SJSA1 (cell line): ENCODE data around the gene FLT3. TPM values are rescaled to one million over a fixed set of nuclear protein-coding genes. Genes with fewer than 3 reads are reported as not detected.
A peak's percentile ranks its signal among the peaks of the same experiment; 100 is the strongest.
"Not testable (repeated sequence)": the region's sequence is repeated elsewhere in the genome, so short reads cannot be mapped to it uniquely, and the experiment has no call there.

Source experiments
- DNase-seq, 2 experiments: peaks; one replicate each; pipeline ENCODE4 v3.0.0-alpha.2; 2015 to 2020; ENCODE audit warnings: low spot score in 2 of 2, low read depth in 1 of 2
- H3K27ac ChIP-seq: fragments of 250-450 bp; sonication (Bioruptor Pico); 2 replicates; pipeline ENCODE4 v1.5.1; 2020; ENCODE audit warnings: mild to moderate bottlenecking, moderate library complexity
- H3K27me3 ChIP-seq: fragments of 250-450 bp; sonication (Bioruptor Pico); replicated peaks from 2 replicates; pipeline ENCODE4 v1.5.1; 2020; ENCODE audit warnings: mild to moderate bottlenecking, moderate library complexity
- H3K36me3 ChIP-seq: fragments of 250-450 bp; sonication (Bioruptor Pico); 2 replicates; pipeline ENCODE4 v1.5.1; 2020; ENCODE audit warnings: mild to moderate bottlenecking
- H3K4me1 ChIP-seq: fragments of 250-450 bp; sonication (Bioruptor Pico); replicated peaks from 2 replicates; pipeline ENCODE4 v1.6.1; 2021; ENCODE audit warnings: mild to moderate bottlenecking
- H3K4me3 ChIP-seq: fragments of 250-450 bp; sonication (Bioruptor Pico); 2 replicates; pipeline ENCODE4 v1.5.1; 2020; ENCODE audit warnings: mild to moderate bottlenecking
- H3K9me3 ChIP-seq: fragments of 250-450 bp; sonication (Bioruptor Pico); replicated peaks from 2 replicates; pipeline ENCODE4 v1.5.1; 2020; ENCODE audit warnings: mild to moderate bottlenecking
- total RNA-seq: library from RNA; depleted of rRNA; stranded (reverse); fragments of >200 nt; shearing (Covaris generic); gene quantifications from 2 replicates; pipeline ENCODE4 v1.2.3, GENCODE V29; 2014; rRNA removed

Gene FLT3
- total RNA-seq: not detected in 2 replicates

DNA sequence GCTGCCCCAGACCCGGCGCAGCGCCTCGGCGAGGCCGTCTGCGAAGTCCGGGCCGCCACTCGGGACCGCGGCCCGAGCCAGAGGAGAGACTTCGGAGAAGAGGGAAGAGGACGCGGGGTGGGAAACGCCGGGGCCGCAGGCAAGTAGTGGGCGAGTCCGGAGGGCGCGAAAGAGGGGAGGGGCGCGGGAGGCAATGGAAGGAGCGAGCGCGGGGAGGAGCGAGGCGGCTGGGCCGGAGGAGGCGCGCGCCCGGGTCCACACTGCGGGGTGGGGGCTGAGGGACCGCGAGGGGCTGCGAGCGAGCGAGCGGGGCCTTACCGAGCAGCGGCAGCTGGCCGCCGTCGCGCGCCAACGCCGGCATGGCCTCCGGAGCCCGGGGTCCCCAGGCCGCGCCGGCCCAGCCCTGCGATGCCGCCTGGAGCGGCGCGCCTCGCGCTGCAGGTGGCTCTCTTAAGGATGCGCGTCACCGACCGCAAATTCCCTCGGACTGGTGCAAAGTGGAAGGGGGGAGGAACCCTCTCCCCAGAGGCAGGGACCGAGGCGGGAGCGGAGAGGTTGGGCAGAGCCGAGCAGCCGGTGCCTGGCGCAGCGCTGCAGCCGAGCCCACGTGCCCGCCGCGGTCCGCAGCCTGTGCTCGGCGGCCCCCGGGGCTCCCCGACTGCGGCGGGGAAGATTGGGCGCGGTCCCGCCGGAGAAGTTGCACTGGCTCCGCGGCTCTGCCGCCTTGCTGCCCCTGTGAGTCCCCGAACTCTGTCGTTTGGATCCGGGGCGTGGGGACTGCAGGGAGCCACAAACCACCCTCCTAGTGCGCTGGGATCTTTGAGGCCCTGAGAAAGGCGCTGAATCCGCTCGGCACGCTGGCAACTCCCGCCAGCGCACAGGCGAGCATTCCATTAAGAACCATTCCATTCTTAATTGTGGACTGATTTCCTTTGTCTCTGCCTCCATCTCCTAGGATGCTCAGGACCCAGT is at the start of gene FLT3:
Gene FLT3 (minus strand): TSS at position 427 of the 972 bp plus-strand sequence. CDS start 66 bp downstream, at position 361.
- Histone ChIP-seq H3K4me3 (0 out of 2 replicates have a peak within 1 kb of the TSS, but pooled peaks have one; percentile 1), H3K36me3 (no peaks in the 10 kb centered on the region), H3K9me3 (no peaks in the 10 kb centered on the region), H3K4me1 (peaks cover 9% of the 10 kb centered on the region; the same call in 1 of the 2 replicates), H3K27ac (no peak within 1 kb of the TSS), H3K27me3 (peaks cover 39% of the 10 kb centered on the region)
- DNase-seq: peak in 1 of 2 experiments; percentile 7

DNA sequence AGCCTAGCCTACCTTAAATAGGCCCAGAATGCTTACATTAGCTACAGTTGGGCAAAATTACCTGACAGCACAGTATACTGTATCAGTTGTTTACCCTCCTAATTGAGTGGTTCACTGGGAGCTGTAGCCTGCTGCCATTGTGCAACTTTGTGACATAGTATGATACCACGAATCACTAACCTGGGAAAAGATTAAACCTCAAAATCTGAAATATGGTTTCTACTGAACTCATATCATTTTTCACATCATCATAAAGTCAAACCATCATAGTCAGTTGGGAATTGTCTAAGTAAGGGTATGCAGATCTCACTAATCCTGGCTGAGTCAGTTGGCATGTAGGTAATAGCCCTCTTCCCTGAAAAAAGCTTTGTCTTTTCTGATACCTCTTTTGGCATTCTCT is 47.1 kb upstream of the FLT3 start:
- no peak for DNase-seq
- no peak overlapping the region for H3K4me3 ChIP-seq
- H3K27ac ChIP-seq: no peak overlapping the region
- H3K27me3 ChIP-seq: no peaks in the 10 kb centered on the region
- H3K4me1 ChIP-seq: no peaks in the 10 kb centered on the region
- H3K9me3 ChIP-seq: no peaks in the 10 kb centered on the region
- H3K36me3 ChIP-seq: peaks cover 4% of the 10 kb centered on the region; the same call in 1 of the 2 replicates

DNA sequence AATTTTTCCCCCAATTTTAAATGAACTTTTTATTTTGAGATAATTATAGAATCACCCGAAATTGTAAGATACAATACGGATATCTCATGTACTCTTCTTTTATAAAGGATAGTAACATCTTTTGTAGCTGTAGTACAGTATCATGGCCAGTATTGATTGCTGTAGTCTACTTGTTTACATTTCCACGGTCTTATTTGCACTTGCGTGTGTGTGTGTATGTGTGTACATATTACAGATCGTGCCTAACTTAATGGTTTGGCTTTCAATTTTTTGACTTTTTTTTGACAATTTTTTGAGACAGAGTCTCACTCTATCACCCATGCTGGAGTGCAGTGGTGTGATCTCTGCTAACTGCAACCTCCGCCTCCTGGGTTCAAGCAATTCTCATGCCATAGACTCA is 44.7 kb upstream of the FLT3 start:
- peaks cover 4% of the 10 kb centered on the region; the same call in 1 of the 2 replicates for H3K36me3 ChIP-seq
- no peaks in the 10 kb centered on the region for H3K9me3 ChIP-seq
- no peak for DNase-seq
- no peak overlapping the region for H3K27ac ChIP-seq
- no peaks in the 10 kb centered on the region for H3K4me1 ChIP-seq
- no peaks in the 10 kb centered on the region for H3K27me3 ChIP-seq
- no peak overlapping the region for H3K4me3 ChIP-seq

DNA sequence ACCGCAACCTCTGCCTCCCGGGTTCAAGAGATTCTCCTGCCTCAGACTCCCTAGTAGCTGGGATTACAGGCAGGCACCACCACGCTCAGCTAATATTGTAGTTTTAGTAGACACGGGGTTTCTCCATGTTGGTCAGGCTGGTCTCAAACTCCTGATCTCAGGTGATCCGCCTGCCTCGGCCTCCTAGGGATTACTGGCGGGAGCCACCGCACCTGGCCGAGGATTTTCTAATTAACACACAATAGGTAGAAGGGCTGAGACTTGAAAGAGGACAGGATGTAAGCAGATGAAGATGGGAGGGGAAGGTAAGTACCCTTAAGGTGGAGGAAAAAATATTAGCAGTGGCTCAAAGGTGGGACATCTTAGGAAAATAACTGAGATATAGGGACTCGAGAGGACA is 41.2 kb upstream of the FLT3 start:
- not testable (repeated sequence) for DNase-seq, H3K27me3 ChIP-seq, H3K4me3 ChIP-seq, H3K36me3 ChIP-seq, H3K27ac ChIP-seq, H3K4me1 ChIP-seq, H3K9me3 ChIP-seq

DNA sequence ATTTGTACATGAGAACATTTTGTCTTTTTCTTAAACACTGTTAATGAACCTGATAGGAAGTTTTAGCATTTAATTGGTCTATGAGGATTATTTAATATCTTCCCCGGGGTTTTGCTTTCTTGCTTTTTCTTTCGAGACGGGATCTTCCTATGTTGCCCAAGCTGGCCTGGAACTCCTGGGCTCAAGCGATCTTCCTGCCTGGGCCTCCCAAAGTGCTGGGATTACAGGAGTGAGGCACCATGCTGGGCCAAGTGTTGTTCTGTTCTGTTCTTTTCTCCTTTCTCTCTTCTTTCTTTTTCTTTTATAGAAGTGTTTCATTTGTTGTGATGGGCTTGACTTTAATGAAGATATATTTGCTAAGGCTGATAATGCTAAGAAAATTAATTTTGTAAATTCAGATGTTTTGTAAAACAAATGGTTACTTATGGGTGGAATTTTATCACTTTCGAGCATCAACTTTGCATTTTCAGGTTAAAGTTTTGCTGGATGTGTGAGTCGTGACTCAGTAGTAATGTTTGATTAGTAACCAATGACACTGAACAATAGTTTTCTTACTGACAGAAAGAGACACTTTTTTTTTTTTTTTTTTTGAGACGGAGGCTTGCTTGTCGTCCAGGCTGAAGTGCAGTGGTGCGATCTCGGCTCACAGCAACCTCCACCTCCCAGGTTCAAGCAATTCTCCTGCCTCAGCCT is 40.2 kb upstream of the FLT3 start:
- Histone ChIP-seq H3K9me3 (no peaks in the 10 kb centered on the region), H3K27me3 (no peaks in the 10 kb centered on the region), H3K4me3 (no peak overlapping the region; the same call in 1 of the 2 replicates), H3K4me1 (peaks cover 4% of the 10 kb centered on the region; the same call in 1 of the 2 replicates), H3K27ac (no peak overlapping the region), H3K36me3 (peaks cover 8% of the 10 kb centered on the region)
- DNase-seq: no peak

DNA sequence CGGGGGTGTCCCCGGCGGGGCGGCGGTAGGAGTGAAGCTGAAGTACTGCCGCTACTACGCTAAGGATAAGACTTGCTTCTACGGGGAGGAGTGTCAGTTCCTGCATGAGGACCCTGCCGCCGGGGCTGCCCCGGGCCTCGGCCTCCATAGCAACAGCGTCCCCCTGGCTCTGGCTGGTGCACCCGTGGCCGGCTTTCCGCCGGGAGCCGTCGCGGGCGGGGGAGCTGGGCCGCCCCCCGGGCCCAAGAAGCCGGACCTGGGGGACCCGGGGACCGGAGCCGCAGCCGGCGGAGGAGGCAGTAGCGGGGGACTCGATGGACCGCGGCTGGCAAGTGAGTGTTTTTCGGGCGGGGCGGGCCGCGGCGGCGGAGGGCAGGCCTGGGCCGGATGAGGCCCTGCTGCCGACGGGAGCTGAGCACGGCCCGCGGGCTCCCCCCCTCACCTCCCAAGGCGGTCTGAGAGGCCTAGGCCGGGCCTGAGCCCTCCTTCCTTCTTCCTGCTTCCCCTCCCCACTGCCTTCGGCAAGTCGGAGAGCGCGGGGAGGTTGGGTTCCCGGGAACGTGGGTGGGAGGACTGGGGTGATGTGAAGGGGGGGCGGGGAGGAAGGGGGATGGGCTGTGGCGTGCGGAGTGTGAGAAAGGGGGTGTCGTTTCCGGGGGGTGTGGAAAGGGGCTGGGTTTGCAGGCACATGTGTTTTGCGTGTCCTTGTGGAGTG is 38.5 kb upstream of the FLT3 start:
- Histone ChIP-seq H3K36me3 (peaks cover 8% of the 10 kb centered on the region), H3K27ac (peak overlapping the region; percentile 95), H3K27me3 (no peaks in the 10 kb centered on the region), H3K4me3 (peak overlapping the region; percentile 77), H3K9me3 (no peaks in the 10 kb centered on the region), H3K4me1 (peaks cover 4% of the 10 kb centered on the region; the same call in 1 of the 2 replicates)
- DNase-seq: peak; percentile 75 to 85

DNA sequence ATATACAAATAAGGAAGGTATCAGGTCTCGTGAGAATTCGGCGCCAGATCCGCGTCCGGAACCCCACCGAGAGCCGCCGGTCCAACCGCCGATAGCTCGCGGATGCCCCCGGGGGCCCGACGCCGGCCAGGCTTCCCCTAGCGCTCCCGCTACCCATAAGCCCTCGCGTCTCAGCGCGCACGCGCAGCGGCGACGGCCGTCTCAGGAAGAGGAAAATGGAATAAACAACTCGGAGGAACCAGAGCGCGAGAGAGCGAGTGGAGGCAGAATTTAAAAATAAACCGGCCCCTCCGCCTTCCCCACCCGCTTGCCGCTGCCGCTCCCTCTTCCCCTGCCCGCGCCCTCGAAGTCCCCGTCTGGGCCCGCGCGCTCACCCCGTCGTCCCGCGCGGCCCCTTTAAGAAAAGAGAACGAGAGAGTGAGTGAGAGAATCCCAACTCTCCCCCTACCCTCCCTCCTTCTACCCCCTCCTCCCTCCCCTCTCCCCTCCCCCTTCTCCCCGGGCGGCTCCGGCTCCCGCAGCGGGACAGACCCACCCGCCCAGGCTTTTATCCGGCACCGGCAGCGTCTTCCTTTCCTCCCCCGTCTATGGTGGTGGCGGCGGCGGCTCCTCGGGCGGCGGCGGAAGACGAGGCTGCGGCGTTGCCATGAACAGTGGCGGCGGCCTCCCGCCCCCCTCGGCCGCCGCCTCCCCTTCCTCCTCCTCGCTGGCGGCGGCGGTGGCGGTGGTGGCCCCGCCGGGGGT is 37.8 kb upstream of the FLT3 start, which contains the start of gene PAN3:
Gene PAN3 (plus strand): TSS at position 534 of the 744 bp plus-strand sequence. CDS start 113 bp downstream, at position 647.
- H3K36me3 ChIP-seq: peaks cover 8% of the 10 kb centered on the region
- peak within 1 kb of the TSS; percentile 77 for H3K4me3 ChIP-seq
- H3K27ac ChIP-seq: peak within 1 kb of the TSS; percentile 95
- H3K9me3 ChIP-seq: no peaks in the 10 kb centered on the region
- H3K4me1 ChIP-seq: peaks cover 4% of the 10 kb centered on the region; the same call in 1 of the 2 replicates
- H3K27me3 ChIP-seq: no peaks in the 10 kb centered on the region
- DNase-seq: peak; percentile 83 to 89

DNA sequence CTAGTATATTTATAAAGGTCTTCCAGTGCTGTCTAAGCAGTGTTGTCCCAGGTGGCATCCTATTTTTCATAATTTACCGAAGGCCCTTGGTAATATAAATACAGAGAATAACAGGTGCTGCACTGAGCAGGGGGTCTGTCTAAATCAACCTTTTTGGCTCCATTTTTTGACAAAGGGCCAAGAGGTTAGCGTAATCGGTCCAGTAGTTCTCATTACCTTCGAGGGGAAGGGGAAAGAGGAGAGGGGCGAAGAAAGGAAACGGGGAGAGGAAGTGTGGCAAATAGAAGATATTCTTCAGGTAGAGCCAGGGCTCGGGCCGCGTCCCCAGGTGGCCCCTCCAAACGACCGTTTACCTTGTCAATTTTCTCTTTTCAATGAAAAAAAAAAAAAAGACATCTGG is 37.2 kb upstream of the FLT3 start:
- Histone ChIP-seq H3K4me3 (peak overlapping the region; percentile 77), H3K9me3 (no peaks in the 10 kb centered on the region), H3K4me1 (peaks cover 4% of the 10 kb centered on the region; the same call in 1 of the 2 replicates), H3K36me3 (peaks cover 8% of the 10 kb centered on the region), H3K27me3 (no peaks in the 10 kb centered on the region), H3K27ac (peak overlapping the region; percentile 95)
- DNase-seq: no peak

DNA sequence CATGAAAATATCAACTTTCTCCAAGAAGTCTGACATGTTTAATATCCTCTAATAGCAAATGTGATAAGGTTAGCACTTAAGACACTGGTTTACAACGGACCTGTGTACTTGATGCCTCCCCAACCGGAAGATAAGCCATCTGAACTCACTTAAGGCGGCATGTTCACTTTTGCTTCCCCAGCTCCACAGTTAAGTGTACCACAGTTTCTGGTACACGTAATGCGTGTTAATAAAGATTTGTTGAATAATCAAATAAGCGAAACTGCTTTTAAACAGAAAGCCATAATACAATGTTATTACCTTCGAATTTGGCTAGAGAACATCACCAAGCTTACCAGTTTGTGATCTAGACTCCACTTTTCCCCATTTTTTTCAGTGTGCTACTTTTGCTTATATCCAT is 36.5 kb upstream of the FLT3 start:
- DNase-seq: peak in 1 of 2 experiments; percentile 1

DNA sequence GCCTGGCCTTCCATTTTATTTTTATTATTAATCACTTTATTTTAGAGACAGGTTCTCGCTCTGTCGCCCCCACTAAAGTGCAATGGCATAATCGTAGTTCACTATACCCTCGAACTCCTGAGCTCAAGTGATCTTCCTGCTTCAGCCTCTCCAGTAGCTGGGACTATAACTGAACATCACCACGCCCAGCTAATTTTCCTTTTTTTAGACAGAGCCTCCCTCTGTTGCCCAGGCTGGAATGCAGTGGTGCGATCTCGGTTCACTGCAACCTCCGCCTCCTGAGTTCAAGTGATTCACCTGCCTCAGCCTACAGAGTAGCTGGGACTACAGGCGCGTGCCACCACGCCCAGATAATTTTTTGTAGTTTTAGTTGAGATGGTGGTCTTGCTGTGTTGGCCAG is 31.3 kb upstream of the FLT3 start:
- no peaks in the 10 kb centered on the region for H3K4me1 ChIP-seq
- H3K9me3 ChIP-seq: no peaks in the 10 kb centered on the region
- no peaks in the 10 kb centered on the region; the same call in 1 of the 2 replicates for H3K36me3 ChIP-seq
- H3K27me3 ChIP-seq: no peaks in the 10 kb centered on the region
- H3K4me3 ChIP-seq: no peak overlapping the region
- H3K27ac ChIP-seq: no peak overlapping the region
- no peak for DNase-seq

More for the DNA sequence above, 36.5 kb upstream of the FLT3 start:
- Histone ChIP-seq H3K4me3 (peak overlapping the region; percentile 77), H3K27me3 (no peaks in the 10 kb centered on the region), H3K9me3 (no peaks in the 10 kb centered on the region), H3K27ac (peak overlapping the region; percentile 95; the same call in 1 of the 2 replicates), H3K36me3 (peaks cover 8% of the 10 kb centered on the region), H3K4me1 (peaks cover 4% of the 10 kb centered on the region; the same call in 1 of the 2 replicates)

DNA sequence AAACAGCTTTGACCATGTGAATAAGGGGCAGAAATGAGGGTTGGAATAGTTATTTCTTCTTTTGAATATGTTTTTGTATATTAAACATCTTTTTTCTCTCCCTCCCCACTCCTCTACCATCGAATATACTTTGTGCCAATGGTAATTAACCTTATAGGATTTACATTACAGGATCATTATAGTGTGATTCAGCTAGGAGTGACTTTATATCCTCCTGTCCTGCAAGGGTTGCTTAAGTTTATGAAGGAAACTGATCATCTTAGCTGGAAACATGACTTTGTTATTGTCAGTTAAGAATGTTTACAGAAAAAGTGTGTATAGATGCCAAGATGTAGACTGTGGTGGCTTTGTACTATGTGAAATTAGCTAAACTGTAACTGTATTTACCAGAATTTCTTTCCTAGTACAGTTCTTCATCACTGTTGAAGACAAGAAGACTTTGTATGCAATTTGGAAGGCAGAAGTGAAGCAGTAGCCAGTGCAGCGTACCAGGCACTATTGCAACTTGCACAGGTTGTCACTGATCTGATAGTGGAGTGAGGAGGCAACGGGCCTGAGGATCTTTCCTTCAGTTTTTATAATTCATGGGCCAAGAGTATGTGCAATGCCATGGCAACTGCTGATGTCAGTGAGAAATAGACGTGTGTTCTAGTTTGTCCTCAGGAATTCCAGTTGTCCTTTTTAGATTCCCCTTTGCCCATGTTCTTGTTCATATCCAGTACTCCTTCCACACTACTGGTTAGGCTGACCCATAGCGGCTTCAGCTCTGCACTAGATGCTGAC is 29.7 kb upstream of the FLT3 start:
- DNase-seq: no peak
- H3K4me1 ChIP-seq: no peaks in the 10 kb centered on the region
- no peaks in the 10 kb centered on the region for H3K9me3 ChIP-seq
- no peaks in the 10 kb centered on the region for H3K27me3 ChIP-seq
- H3K4me3 ChIP-seq: no peak overlapping the region
- no peaks in the 10 kb centered on the region for H3K36me3 ChIP-seq
- H3K27ac ChIP-seq: no peak overlapping the region

DNA sequence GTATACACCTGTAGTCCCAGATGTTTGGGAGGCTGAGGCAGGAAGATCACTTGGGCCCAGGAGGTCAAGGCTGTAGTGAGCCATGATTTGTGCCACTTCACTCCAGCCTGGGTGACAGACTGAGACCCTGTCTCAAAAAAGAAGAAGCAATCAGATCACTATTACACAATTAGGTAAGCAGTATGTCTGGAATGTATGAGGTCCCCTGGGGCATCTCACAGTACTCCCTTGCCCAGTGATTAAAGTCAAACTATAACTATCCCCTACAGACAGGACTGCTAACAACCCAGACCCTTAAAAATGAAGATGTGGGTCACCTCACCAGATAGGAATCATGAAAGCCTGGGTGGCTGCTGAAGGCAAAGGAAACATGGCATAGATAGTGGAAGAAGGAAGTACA is 28.6 kb upstream of the FLT3 start:
- Histone ChIP-seq H3K36me3 (no peaks in the 10 kb centered on the region), H3K9me3 (no peaks in the 10 kb centered on the region), H3K27me3 (no peaks in the 10 kb centered on the region), H3K4me1 (no peaks in the 10 kb centered on the region), H3K4me3 (no peak overlapping the region), H3K27ac (no peak overlapping the region)
- no peak for DNase-seq
